K562 (cell line): Measurements from ENCODE around the gene ZNF646. TPM values are rescaled to one million over a fixed set of nuclear protein-coding genes. Genes with fewer than 3 reads are reported as not detected.

Experiments
- ATF1 ChIP-seq, 2 experiments: fragments of 450-650 bp in 1 of 2; IDR thresholded peaks; 2 replicates each; pipeline ENCODE4 v1.6.1; 2016; ENCODE audit warnings: missing compliant biosample characterization in 1 of 2, missing genetic modification characterization in 1 of 2
- BCOR ChIP-seq: fragments of 450-650 bp; IDR thresholded peaks from 2 replicates; pipeline ENCODE4 v1.6.1; 2016
- CREB1 ChIP-seq, 2 experiments: sonication (generic) in 1 of 2; formaldehyde crosslinking in 1 of 2; IDR thresholded peaks; 2 replicates each; pipeline versions ENCODE4 v1.6.1 to v1.8.0; 2012 to 2022; ENCODE audit warnings: inconsistent platforms in 1 of 2, mild to moderate bottlenecking in 1 of 2, missing genetic modification reagents in 1 of 2, moderate library complexity in 1 of 2
- FOXP1 ChIP-seq: sonication (generic); formaldehyde crosslinking; IDR thresholded peaks from 2 replicates; pipeline ENCODE4 v1.8.0; 2022; ENCODE audit warnings: mild to moderate bottlenecking, missing genetic modification reagents
- JUND ChIP-seq, 2 experiments: IDR thresholded peaks; 2 replicates in 1 of 2; 3 replicates in 1 of 2; pipeline ENCODE4 v1.6.1; 2011; ENCODE audit warnings: borderline replicate concordance in 2 of 2, low read depth in 2 of 2, low read length in 2 of 2, improper control_type of control experiment in 1 of 2, missing biosample characterization in 1 of 2, missing genetic modification characterization in 1 of 2, missing genetic modification reagents in 1 of 2
- PHF8 ChIP-seq: fragments of 200-600 bp; sonication (generic); IDR thresholded peaks from 2 replicates; pipeline ENCODE4 v1.6.1; 2012; ENCODE audit warnings: mixed run types, mild to moderate bottlenecking, inconsistent platforms, low read length, moderate library complexity, borderline replicate concordance
- SMARCA5 ChIP-seq: fragments of 450-650 bp; IDR thresholded peaks from 2 replicates; pipeline ENCODE4 v1.6.1; 2016
- ZBTB2 ChIP-seq: fragments of 450-650 bp; IDR thresholded peaks from 2 replicates; pipeline ENCODE4 v1.6.1; 2016; ENCODE audit warnings: antibody characterized with exemption
- ZC3H4 ChIP-seq: sonication (generic); formaldehyde crosslinking; IDR thresholded peaks from 2 replicates; pipeline ENCODE4 v1.9.0; 2021; ENCODE audit warnings: missing genetic modification reagents, borderline replicate concordance
- polyA plus RNA-seq, 8 experiments: library from polyadenylated mRNA; depleted of rRNA in 4 of 8; stranded (reverse) in 5 of 8; unstranded in 3 of 8; fragments of >200 nt; fragmentation: Nextera tagmentation in 2 of 8; fragmentation: Illumina TruSeq in 1 of 8; extraction: Ambion mirVana in 2 of 8; extraction: Trizol in 1 of 8; gene quantifications; 2 replicates each; pipeline versions ENCODE4 v1.2.1 to v1.2.3, GENCODE V29; 2011 to 2014; ENCODE audit warnings: inconsistent platforms in 1 of 8, missing spikeins in 1 of 8
- total RNA-seq, 7 experiments: library from RNA; depleted of rRNA in 6 of 7; stranded (reverse); fragments of >200 nt in 6 of 7; fragmentation: Illumina TruSeq in 2 of 7; extraction: Trizol in 2 of 7; gene quantifications; 2 replicates each; pipeline versions ENCODE4 v1.2.1 to v1.2.3, GENCODE V29; 2011 to 2021; ENCODE audit warnings: low replicate concordance in 1 of 7
- TF ChIP-seq, protein P1 (sequence below): fragments of 200-600 bp; sonication (generic); IDR thresholded peaks from one replicate; pipeline ENCODE4 v1.6.1; 2012; ENCODE audit warnings: mild to moderate bottlenecking, low read depth, low read length, inconsistent platforms
- TF ChIP-seq, protein P2 (sequence below): IDR thresholded peaks from 2 replicates; pipeline ENCODE4 v1.6.1; 2011; ENCODE audit not compliant: insufficient read length; ENCODE audit errors: extremely low read depth

The ZNF646 gene
- total and polyA plus RNA-seq, 9 of the 15 experiments (the other 6 are each of a cell fraction or from before 2014, with no cell fraction given), result 0.08 to 20.6 (median 8.0) TPM

DNA sequence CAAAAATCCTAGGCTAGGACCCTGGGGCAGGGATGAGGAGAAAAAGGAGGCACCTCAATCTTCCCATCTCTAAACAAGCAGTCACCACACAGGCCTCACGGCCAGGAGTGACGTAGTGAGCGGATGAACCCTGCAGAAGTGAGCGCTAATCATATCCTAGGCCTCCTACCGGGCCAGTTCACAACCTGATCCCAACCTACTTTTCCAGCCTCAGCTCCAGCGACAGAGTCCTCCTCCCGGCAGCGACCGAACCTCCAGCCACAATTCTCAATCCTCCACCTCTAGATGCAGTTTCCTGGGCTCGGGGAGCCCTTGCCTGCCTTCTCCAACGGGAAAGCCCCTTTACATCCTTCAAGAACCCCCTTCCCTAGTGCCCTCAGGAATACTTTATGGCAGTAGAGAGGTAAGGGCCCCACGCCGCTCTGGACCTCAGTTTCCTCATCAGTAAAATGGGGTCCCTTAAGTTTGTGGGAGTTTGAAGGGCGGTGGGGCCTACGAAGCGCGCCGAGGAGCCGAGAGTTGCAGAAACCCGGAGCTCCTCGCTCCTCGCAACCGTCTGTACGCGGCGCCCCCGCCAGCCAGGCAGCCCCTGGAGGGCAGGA, 1.6 kb upstream of the ZNF646 start (continued):
- TF ChIP-seq, protein P1, sequence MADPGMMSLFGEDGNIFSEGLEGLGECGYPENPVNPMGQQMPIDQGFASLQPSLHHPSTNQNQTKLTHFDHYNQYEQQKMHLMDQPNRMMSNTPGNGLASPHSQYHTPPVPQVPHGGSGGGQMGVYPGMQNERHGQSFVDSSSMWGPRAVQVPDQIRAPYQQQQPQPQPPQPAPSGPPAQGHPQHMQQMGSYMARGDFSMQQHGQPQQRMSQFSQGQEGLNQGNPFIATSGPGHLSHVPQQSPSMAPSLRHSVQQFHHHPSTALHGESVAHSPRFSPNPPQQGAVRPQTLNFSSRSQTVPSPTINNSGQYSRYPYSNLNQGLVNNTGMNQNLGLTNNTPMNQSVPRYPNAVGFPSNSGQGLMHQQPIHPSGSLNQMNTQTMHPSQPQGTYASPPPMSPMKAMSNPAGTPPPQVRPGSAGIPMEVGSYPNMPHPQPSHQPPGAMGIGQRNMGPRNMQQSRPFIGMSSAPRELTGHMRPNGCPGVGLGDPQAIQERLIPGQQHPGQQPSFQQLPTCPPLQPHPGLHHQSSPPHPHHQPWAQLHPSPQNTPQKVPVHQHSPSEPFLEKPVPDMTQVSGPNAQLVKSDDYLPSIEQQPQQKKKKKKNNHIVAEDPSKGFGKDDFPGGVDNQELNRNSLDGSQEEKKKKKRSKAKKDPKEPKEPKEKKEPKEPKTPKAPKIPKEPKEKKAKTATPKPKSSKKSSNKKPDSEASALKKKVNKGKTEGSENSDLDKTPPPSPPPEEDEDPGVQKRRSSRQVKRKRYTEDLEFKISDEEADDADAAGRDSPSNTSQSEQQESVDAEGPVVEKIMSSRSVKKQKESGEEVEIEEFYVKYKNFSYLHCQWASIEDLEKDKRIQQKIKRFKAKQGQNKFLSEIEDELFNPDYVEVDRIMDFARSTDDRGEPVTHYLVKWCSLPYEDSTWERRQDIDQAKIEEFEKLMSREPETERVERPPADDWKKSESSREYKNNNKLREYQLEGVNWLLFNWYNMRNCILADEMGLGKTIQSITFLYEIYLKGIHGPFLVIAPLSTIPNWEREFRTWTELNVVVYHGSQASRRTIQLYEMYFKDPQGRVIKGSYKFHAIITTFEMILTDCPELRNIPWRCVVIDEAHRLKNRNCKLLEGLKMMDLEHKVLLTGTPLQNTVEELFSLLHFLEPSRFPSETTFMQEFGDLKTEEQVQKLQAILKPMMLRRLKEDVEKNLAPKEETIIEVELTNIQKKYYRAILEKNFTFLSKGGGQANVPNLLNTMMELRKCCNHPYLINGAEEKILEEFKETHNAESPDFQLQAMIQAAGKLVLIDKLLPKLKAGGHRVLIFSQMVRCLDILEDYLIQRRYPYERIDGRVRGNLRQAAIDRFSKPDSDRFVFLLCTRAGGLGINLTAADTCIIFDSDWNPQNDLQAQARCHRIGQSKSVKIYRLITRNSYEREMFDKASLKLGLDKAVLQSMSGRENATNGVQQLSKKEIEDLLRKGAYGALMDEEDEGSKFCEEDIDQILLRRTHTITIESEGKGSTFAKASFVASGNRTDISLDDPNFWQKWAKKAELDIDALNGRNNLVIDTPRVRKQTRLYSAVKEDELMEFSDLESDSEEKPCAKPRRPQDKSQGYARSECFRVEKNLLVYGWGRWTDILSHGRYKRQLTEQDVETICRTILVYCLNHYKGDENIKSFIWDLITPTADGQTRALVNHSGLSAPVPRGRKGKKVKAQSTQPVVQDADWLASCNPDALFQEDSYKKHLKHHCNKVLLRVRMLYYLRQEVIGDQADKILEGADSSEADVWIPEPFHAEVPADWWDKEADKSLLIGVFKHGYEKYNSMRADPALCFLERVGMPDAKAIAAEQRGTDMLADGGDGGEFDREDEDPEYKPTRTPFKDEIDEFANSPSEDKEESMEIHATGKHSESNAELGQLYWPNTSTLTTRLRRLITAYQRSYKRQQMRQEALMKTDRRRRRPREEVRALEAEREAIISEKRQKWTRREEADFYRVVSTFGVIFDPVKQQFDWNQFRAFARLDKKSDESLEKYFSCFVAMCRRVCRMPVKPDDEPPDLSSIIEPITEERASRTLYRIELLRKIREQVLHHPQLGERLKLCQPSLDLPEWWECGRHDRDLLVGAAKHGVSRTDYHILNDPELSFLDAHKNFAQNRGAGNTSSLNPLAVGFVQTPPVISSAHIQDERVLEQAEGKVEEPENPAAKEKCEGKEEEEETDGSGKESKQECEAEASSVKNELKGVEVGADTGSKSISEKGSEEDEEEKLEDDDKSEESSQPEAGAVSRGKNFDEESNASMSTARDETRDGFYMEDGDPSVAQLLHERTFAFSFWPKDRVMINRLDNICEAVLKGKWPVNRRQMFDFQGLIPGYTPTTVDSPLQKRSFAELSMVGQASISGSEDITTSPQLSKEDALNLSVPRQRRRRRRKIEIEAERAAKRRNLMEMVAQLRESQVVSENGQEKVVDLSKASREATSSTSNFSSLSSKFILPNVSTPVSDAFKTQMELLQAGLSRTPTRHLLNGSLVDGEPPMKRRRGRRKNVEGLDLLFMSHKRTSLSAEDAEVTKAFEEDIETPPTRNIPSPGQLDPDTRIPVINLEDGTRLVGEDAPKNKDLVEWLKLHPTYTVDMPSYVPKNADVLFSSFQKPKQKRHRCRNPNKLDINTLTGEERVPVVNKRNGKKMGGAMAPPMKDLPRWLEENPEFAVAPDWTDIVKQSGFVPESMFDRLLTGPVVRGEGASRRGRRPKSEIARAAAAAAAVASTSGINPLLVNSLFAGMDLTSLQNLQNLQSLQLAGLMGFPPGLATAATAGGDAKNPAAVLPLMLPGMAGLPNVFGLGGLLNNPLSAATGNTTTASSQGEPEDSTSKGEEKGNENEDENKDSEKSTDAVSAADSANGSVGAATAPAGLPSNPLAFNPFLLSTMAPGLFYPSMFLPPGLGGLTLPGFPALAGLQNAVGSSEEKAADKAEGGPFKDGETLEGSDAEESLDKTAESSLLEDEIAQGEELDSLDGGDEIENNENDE, result no peak
- TF ChIP-seq FOXP1 (no peak), SMARCA5 (peak; percentile 54; the same call in 1 of the 2 replicates), ATF1 (CRISPR knock-in tag; IDR thresholded peaks at IDR 0.05) (no peak), ATF1 (tag; IDR thresholded peaks at IDR 0.05) (0 out of 2 replicates have a peak, but pooled peaks have one; percentile 24), JUND (IDR thresholded peaks at IDR 0.05; ENCODE audit: borderline replicate concordance, low read depth, low read length) (0 out of 2 replicates have a peak, but pooled peaks have one; percentile 21), JUND (tag; IDR thresholded peaks at IDR 0.05; ENCODE audit: borderline replicate concordance, low read depth, low read length) (no peak; the same call in 2 of the 3 replicates), BCOR (peak; percentile 81), PHF8 (peak; percentile 53; the same call in 1 of the 2 replicates), ZBTB2 (0 out of 2 replicates have a peak, but pooled peaks have one; percentile 16), ZC3H4 (CRISPR knock-in tag) (no peak), CREB1 (IDR thresholded peaks at IDR 0.05) (no peak; the same call in none of the 2 replicates), CREB1 (CRISPR knock-in tag; IDR thresholded peaks at IDR 0.05) (peak; percentile 47)
- TF ChIP-seq, protein P2, sequence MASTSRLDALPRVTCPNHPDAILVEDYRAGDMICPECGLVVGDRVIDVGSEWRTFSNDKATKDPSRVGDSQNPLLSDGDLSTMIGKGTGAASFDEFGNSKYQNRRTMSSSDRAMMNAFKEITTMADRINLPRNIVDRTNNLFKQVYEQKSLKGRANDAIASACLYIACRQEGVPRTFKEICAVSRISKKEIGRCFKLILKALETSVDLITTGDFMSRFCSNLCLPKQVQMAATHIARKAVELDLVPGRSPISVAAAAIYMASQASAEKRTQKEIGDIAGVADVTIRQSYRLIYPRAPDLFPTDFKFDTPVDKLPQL, result no peak
